HepG2 (cell line): ENCODE results near the gene WDFY1. TPM values are rescaled to one million over a fixed set of nuclear protein-coding genes. Genes with fewer than 3 reads are reported as not detected.

Experiments
- JUN ChIP-seq: sonication (generic); formaldehyde crosslinking; IDR thresholded peaks from 2 replicates; pipeline ENCODE4 v1.4.0; 2020; ENCODE audit warnings: mild to moderate bottlenecking, missing genetic modification reagents
- MED1 ChIP-seq: sonication (generic); formaldehyde crosslinking; IDR thresholded peaks from 2 replicates; pipeline ENCODE4 v1.4.0; 2020; ENCODE audit warnings: missing genetic modification reagents
- NFE2L2 ChIP-seq: fragments of 150-350 bp; IDR thresholded peaks from 2 replicates; pipeline ENCODE4 v1.6.1; 2014; ENCODE audit warnings: low read length
- RAD51 ChIP-seq: fragments of 450-650 bp; IDR thresholded peaks from 2 replicates; pipeline ENCODE4 v1.6.1; 2016; ENCODE audit warnings: borderline replicate concordance
- RFX3 ChIP-seq: IDR thresholded peaks from 2 replicates; pipeline ENCODE4 v1.6.1; 2016; ENCODE audit warnings: missing biosample characterization, missing genetic modification reagents
- RXRB ChIP-seq: IDR thresholded peaks from 2 replicates; pipeline ENCODE4 v1.6.1; 2016; ENCODE audit warnings: borderline replicate concordance, missing genetic modification reagents, missing compliant biosample characterization
- TBX3 ChIP-seq: fragments of 450-650 bp; IDR thresholded peaks from 2 replicates; pipeline ENCODE4 v1.6.1; 2017; ENCODE audit warnings: antibody characterized with exemption, mild to moderate bottlenecking, inconsistent platforms, borderline replicate concordance
- ZNF124 ChIP-seq: sonication (generic); formaldehyde crosslinking; IDR thresholded peaks from 2 replicates; pipeline ENCODE4 v1.4.0; 2020; ENCODE audit warnings: missing genetic modification reagents
- ZNF296 ChIP-seq: sonication (generic); formaldehyde crosslinking; conservative IDR thresholded peaks from 2 replicates; pipeline ENCODE4 v1.5.0; 2020; ENCODE audit warnings: mild to moderate bottlenecking, missing genetic modification reagents
- ZNF773 ChIP-seq: sonication (generic); formaldehyde crosslinking; IDR thresholded peaks from 2 replicates; pipeline ENCODE4 v1.4.0; 2020; ENCODE audit warnings: missing genetic modification reagents, borderline replicate concordance
- ZNF841 ChIP-seq: sonication (generic); formaldehyde crosslinking; IDR thresholded peaks from 2 replicates; pipeline ENCODE4 v1.8.1; 2023; ENCODE audit warnings: missing genetic modification reagents, borderline replicate concordance
- polyA plus RNA-seq, 8 experiments: library from polyadenylated mRNA; depleted of rRNA in 3 of 8; stranded (reverse) in 7 of 8; unstranded in 1 of 8; fragments of >200 nt; fragmentation: Illumina TruSeq in 4 of 8; extraction: Trizol in 4 of 8; gene quantifications; 2 replicates each; pipeline versions ENCODE4 v1.2.1 to v1.2.3, GENCODE V29; 2011 to 2016; ENCODE audit warnings: low read depth in 4 of 8, missing spikeins in 1 of 8, mixed read lengths in 1 of 8; ENCODE audit not compliant: insufficient read depth in 1 of 8
- total RNA-seq, 5 experiments: library from RNA; depleted of rRNA; stranded (reverse); fragments of >200 nt; fragmentation: Illumina TruSeq; extraction: Trizol; gene quantifications; 2 replicates each; pipeline ENCODE4 v1.2.3, GENCODE V29; 2016; ENCODE audit warnings: low read depth in 1 of 5
- TF ChIP-seq, protein P1 (sequence below), 2 experiments: sonication (generic) in 1 of 2; formaldehyde crosslinking in 1 of 2; IDR thresholded peaks; 2 replicates each; pipeline versions ENCODE4 v1.6.1 to v1.9.0; 2014 to 2022; ENCODE audit warnings: antibody characterized with exemption in 1 of 2, borderline replicate concordance in 1 of 2, inconsistent platforms in 1 of 2, low read depth in 1 of 2, missing genetic modification reagents in 1 of 2
- TF ChIP-seq, protein P2 (sequence below): sonication (generic); formaldehyde crosslinking; IDR thresholded peaks from 2 replicates; pipeline ENCODE4 v1.5.0; 2020; ENCODE audit warnings: mild to moderate bottlenecking, missing genetic modification reagents, borderline replicate concordance
- TF ChIP-seq, protein P3 (sequence below): sonication (generic); formaldehyde crosslinking; IDR thresholded peaks from 2 replicates; pipeline ENCODE4 v1.5.0; 2020; ENCODE audit warnings: mild to moderate bottlenecking, missing genetic modification reagents, moderate library complexity

The WDFY1 gene
- total and polyA plus RNA-seq, 2 of the 13 experiments (the other 11 are each of a cell fraction or from before 2014, with no cell fraction given): 77.0 to 78.4 TPM

- TF ChIP-seq, protein P1, sequence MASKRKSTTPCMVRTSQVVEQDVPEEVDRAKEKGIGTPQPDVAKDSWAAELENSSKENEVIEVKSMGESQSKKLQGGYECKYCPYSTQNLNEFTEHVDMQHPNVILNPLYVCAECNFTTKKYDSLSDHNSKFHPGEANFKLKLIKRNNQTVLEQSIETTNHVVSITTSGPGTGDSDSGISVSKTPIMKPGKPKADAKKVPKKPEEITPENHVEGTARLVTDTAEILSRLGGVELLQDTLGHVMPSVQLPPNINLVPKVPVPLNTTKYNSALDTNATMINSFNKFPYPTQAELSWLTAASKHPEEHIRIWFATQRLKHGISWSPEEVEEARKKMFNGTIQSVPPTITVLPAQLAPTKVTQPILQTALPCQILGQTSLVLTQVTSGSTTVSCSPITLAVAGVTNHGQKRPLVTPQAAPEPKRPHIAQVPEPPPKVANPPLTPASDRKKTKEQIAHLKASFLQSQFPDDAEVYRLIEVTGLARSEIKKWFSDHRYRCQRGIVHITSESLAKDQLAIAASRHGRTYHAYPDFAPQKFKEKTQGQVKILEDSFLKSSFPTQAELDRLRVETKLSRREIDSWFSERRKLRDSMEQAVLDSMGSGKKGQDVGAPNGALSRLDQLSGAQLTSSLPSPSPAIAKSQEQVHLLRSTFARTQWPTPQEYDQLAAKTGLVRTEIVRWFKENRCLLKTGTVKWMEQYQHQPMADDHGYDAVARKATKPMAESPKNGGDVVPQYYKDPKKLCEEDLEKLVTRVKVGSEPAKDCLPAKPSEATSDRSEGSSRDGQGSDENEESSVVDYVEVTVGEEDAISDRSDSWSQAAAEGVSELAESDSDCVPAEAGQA (IDR thresholded peaks at IDR 0.05; ENCODE audit: low read depth): no peak
- TF ChIP-seq, protein P1 (CRISPR knock-in tag; IDR thresholded peaks at IDR 0.05; ENCODE audit: borderline replicate concordance): no peak
- TF ChIP-seq TBX3: no peak
- TF ChIP-seq ZNF773 (CRISPR knock-in tag): no peak
- no peak for TF ChIP-seq ZNF296
- TF ChIP-seq RXRB (CRISPR knock-in tag): peak; percentile 44; the same call in 1 of the 2 replicates
- TF ChIP-seq MED1 (CRISPR knock-in tag): 0 out of 2 replicates have a peak, but pooled peaks have one; percentile 16
- TF ChIP-seq JUN (CRISPR knock-in tag): no peak
- no peak for TF ChIP-seq ZNF124 (CRISPR knock-in tag)
- TF ChIP-seq, protein P2, sequence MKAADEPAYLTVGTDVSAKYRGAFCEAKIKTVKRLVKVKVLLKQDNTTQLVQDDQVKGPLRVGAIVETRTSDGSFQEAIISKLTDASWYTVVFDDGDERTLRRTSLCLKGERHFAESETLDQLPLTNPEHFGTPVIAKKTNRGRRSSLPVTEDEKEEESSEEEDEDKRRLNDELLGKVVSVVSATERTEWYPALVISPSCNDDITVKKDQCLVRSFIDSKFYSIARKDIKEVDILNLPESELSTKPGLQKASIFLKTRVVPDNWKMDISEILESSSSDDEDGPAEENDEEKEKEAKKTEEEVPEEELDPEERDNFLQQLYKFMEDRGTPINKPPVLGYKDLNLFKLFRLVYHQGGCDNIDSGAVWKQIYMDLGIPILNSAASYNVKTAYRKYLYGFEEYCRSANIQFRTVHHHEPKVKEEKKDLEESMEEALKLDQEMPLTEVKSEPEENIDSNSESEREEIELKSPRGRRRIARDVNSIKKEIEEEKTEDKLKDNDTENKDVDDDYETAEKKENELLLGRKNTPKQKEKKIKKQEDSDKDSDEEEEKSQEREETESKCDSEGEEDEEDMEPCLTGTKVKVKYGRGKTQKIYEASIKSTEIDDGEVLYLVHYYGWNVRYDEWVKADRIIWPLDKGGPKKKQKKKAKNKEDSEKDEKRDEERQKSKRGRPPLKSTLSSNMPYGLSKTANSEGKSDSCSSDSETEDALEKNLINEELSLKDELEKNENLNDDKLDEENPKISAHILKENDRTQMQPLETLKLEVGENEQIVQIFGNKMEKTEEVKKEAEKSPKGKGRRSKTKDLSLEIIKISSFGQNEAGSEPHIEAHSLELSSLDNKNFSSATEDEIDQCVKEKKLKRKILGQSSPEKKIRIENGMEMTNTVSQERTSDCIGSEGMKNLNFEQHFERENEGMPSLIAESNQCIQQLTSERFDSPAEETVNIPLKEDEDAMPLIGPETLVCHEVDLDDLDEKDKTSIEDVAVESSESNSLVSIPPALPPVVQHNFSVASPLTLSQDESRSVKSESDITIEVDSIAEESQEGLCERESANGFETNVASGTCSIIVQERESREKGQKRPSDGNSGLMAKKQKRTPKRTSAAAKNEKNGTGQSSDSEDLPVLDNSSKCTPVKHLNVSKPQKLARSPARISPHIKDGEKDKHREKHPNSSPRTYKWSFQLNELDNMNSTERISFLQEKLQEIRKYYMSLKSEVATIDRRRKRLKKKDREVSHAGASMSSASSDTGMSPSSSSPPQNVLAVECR: no peak
- no peak for TF ChIP-seq ZNF841
- TF ChIP-seq, protein P3, sequence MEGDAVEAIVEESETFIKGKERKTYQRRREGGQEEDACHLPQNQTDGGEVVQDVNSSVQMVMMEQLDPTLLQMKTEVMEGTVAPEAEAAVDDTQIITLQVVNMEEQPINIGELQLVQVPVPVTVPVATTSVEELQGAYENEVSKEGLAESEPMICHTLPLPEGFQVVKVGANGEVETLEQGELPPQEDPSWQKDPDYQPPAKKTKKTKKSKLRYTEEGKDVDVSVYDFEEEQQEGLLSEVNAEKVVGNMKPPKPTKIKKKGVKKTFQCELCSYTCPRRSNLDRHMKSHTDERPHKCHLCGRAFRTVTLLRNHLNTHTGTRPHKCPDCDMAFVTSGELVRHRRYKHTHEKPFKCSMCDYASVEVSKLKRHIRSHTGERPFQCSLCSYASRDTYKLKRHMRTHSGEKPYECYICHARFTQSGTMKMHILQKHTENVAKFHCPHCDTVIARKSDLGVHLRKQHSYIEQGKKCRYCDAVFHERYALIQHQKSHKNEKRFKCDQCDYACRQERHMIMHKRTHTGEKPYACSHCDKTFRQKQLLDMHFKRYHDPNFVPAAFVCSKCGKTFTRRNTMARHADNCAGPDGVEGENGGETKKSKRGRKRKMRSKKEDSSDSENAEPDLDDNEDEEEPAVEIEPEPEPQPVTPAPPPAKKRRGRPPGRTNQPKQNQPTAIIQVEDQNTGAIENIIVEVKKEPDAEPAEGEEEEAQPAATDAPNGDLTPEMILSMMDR: peak; percentile 92
- TF ChIP-seq RAD51: no peak
- no peak for TF ChIP-seq NFE2L2
- TF ChIP-seq RFX3 (CRISPR knock-in tag): no peak
These were observed 48.6 kb upstream of the WDFY1 start (continued) for GRCh38 chr2:223993634-223994232.
